Activated B cell treated with CpG ODN at 0.5 μM for 24 hours (primary cell): ENCODE results near the gene SLC7A11. TPM values are rescaled to one million over a fixed set of nuclear protein-coding genes. Genes with fewer than 3 reads are reported as not detected.

ENCODE experiments used
- ATAC-seq: fragments of 200-7000 bp; cut with Tn5 transposase; one replicate; pipeline ENCODE4 v1.10.0; 2021; ENCODE audit warnings: low read depth, mild to moderate bottlenecking, moderate library complexity
- CTCF ChIA-PET: fragments of 350-600 bp; sonication (Branson Sonifier 250); formaldehyde crosslinking; loops from one replicate; lab custom pipeline; 2021; ENCODE audit warnings: antibody characterized with exemption; lab: Charles Lee
- POLR2A ChIA-PET: fragments of 350-600 bp; sonication (Branson Sonifier 250); formaldehyde crosslinking; loops from one replicate; lab custom pipeline; 2021; ENCODE audit warnings: antibody characterized with exemption; lab: Charles Lee
- DNase-seq: peaks from one replicate; pipeline ENCODE4 v3.0.0; 2022
- H3K27ac Mint-ChIP-seq: one replicate; pipeline ENCODE4 v1.8.0; 2020; ENCODE audit warnings: mixed read lengths
- H3K27me3 Mint-ChIP-seq: one replicate; pipeline ENCODE4 v1.8.0; 2021; ENCODE audit warnings: mixed read lengths
- H3K36me3 Mint-ChIP-seq: one replicate; pipeline ENCODE4 v1.8.0; 2021; ENCODE audit warnings: low read depth, mixed read lengths
- H3K4me1 Mint-ChIP-seq: one replicate; pipeline ENCODE4 v1.8.0; 2021; ENCODE audit warnings: mixed read lengths
- H3K4me3 Mint-ChIP-seq: one replicate; pipeline ENCODE4 v1.8.0; 2020; ENCODE audit warnings: mild to moderate bottlenecking, mixed read lengths
- H3K9me3 Mint-ChIP-seq: one replicate; pipeline ENCODE4 v1.8.0; 2020; ENCODE audit warnings: mixed read lengths
- CTCF ChIP-seq: fragments of 200-600 bp; IDR thresholded peaks from one replicate; pipeline ENCODE4 v1.8.0; 2022; ENCODE audit warnings: antibody characterized with exemption, mild to moderate bottlenecking
- intact Hi-C: fragments of 100-400 bp; cut with micrococcal nuclease; formaldehyde crosslinking; loops from one replicate; pipeline ENCODE4 v1.15.1; 2024
- total RNA-seq: library from RNA; stranded (reverse); gene quantifications from 2 replicates; pipeline ENCODE4 v1.2.3, GENCODE V29; 2022

Gene SLC7A11
- total RNA-seq, 1 donor from 2014 or later: 1.4 TPM

- Mint-ChIP-seq H3K27ac (peak overlapping the region; percentile 81), H3K4me1 (peaks cover 31% of the 10 kb centered on the region), H3K36me3 (no peaks in the 10 kb centered on the region), H3K9me3 (no peaks in the 10 kb centered on the region), H3K27me3 (no peaks in the 10 kb centered on the region), H3K4me3 (peak overlapping the region; percentile 22)
- no peak for TF ChIP-seq CTCF
- ChIA-PET POLR2A (no interaction called here), CTCF (interaction anchor here (1.1 to 1.4 kb wide), 2 partner anchors 24 to 79 kb away, joined by 3 read pairs; no protein-coding TSS in a partner anchor)
- ATAC-seq: peak; percentile 97
- intact Hi-C loops: loop anchor here (1.0 kb wide), 3 partner anchors 76 to 128 kb away; partner anchors contain the start of gene SLC7A11
- DNase-seq: no peak
These were observed 127.7 kb downstream of the SLC7A11 start for GRCh38 chr4:138114434-138114833.
